ENCODE measurements around the gene AP2A1. TPM values are rescaled to one million over a fixed set of nuclear protein-coding genes. Genes with fewer than 3 reads are reported as not detected.

AP2A1 gene
- total and polyA plus RNA-seq, 9 of the 15 experiments (the other 6 are each of a cell fraction or from before 2014, with no cell fraction given), result 0.55 to 150 (median 31.9) TPM

- TF ChIP-seq FOXK2 (conservative IDR thresholded peaks at IDR 0.05 in 1 of 2, IDR thresholded peaks at IDR 0.05 in 1 of 2; ENCODE audit: low read depth in 2 of 2) (no peak), BRF1 (IDR thresholded peaks at IDR 0.05; ENCODE audit: borderline replicate concordance, extremely low read depth, insufficient read length) (no peak), NRF1 (conservative IDR thresholded peaks at IDR 0.05 in 1 of 2, IDR thresholded peaks at IDR 0.05 in 1 of 2) (peak; percentile 36 to 46), SIX5 (IDR thresholded peaks at IDR 0.05; ENCODE audit: borderline replicate concordance in 1 of 2, insufficient read depth in 1 of 2, low read depth in 1 of 2, low read length in 2 of 2) (no peak), SMAD1 (IDR thresholded peaks at IDR 0.05; ENCODE audit: low read depth, low read length, partially characterized antibody) (no peak), L3MBTL2 (IDR thresholded peaks at IDR 0.05) (peak; percentile 83), HCFC1 (IDR thresholded peaks at IDR 0.05; ENCODE audit: low read depth, low read length) (no peak), WHSC1 (IDR thresholded peaks at IDR 0.05; ENCODE audit: low read length) (no peak), NFRKB (IDR thresholded peaks at IDR 0.05; ENCODE audit: low read depth) (no peak), ETS2 (tag; IDR thresholded peaks at IDR 0.05; ENCODE audit: borderline replicate concordance, poor library complexity, severe bottlenecking) (no peak), MEIS2 (IDR thresholded peaks at IDR 0.05; ENCODE audit: partially characterized antibody) (peak; percentile 26), KAT8 (IDR thresholded peaks at IDR 0.05; ENCODE audit: low read depth) (no peak), C11orf30 (IDR thresholded peaks at IDR 0.05; ENCODE audit: low read depth) (peak; percentile 55), CHD1 (IDR thresholded peaks at IDR 0.05; ENCODE audit: low read length) (no peak), FOXJ2 (tag; IDR thresholded peaks at IDR 0.05) (no peak), TFAP4 (CRISPR knock-in tag; IDR thresholded peaks at IDR 0.05; ENCODE audit: borderline replicate concordance) (peak; percentile 32; the same call in 1 of the 2 replicates), NCOA1 (IDR thresholded peaks at IDR 0.05; ENCODE audit: low read depth) (no peak), FOXP1 (CRISPR knock-in tag; IDR thresholded peaks at IDR 0.05) (peak; percentile 45), SMAD2 (IDR thresholded peaks at IDR 0.05; ENCODE audit: low read depth, low read length) (no peak), SMARCB1 (IDR thresholded peaks at IDR 0.05; ENCODE audit: insufficient read length, low read depth) (peak; percentile 23), LEF1 (IDR thresholded peaks at IDR 0.05) (no peak), HOXB6 (CRISPR knock-in tag; IDR thresholded peaks at IDR 0.05; ENCODE audit: borderline replicate concordance) (no peak), E2F8 (IDR thresholded peaks at IDR 0.05; ENCODE audit: low read depth, partially characterized antibody) (no peak), MBD2 (IDR thresholded peaks at IDR 0.05; ENCODE audit: borderline replicate concordance, low read depth) (no peak)
Observed at GRCh38 chr19:49775742-49776370, 9.1 kb downstream of the AP2A1 start (continued).
